ENCODE data around the gene P2RX6. TPM values are rescaled to one million over a fixed set of nuclear protein-coding genes. Genes with fewer than 3 reads are reported as not detected.

P2RX6 gene
- total and polyA plus RNA-seq, 2 experiments from 2014 or later, result 1.6 to 2.2 TPM

GRCh38 chr22:21042978-21043859 is 28.3 kb downstream of the P2RX6 start:
- no peak overlapping the region for H2AFZ ChIP-seq
- in situ Hi-C loops (cut with MboI), result no loop called here
- no peaks in the 10 kb centered on the region for H3K36me3 ChIP-seq (ENCODE audit: low read depth)

DNA sequence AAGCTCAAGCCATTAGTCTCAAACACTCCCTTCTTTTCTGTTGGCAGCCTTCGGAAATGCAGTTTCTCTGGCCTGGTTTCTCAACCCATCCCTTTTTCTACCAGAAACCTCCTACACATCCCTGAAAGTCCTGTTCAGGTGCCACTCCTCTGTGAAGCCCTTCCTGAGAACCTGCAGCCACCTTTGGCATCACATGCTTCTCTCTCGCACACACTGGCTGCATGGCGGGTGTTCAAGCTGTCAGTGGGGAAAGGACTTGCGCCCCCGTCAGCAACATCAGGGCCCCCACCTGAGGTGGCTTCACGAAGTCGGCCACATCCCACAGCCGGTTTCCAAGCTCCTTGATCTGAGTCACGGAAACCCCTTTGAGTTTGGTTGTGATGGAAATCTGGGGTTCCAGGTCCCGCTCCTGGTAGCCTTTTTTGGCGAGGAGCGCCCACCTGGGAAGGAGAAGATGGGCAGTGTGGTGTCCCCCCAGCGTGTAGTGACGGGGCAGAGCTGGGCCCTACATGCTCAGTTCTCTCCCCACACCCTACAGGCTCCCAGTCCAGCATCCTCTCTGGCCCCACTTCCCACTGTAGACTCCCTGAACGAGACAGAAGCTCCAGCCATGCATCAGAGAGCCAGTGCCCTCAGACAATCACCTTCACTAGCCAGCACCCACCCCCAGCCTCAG is 29.0 kb downstream of the P2RX6 start:
- Histone ChIP-seq H3K4me1 (ENCODE audit: insufficient read depth) (peaks cover 30% of the 10 kb centered on the region), H3K4me3 (no peak overlapping the region), H3K9me3 (ENCODE audit: low read depth) (no peaks in the 10 kb centered on the region), H3K4me2 (ENCODE audit: unreplicated experiment) (peak overlapping the region; percentile 93), H3K9ac (peak overlapping the region; percentile 81; the same call in 1 of the 2 replicates), H3K27me3 (replicated peaks; ENCODE audit: insufficient read depth) (no peaks in the 10 kb centered on the region), H3F3A (ENCODE audit: insufficient read depth) (peaks cover 9% of the 10 kb centered on the region; the same call in 1 of the 2 replicates), H3K79me2 (ENCODE audit: insufficient read depth) (no peaks in the 10 kb centered on the region), H3K27ac (no peak overlapping the region), H3K36me3 (ENCODE audit: low read depth) (no peaks in the 10 kb centered on the region), H4K20me1 (ENCODE audit: insufficient read depth) (no peaks in the 10 kb centered on the region), H3K9me2 (ENCODE audit: insufficient read depth) (no peaks in the 10 kb centered on the region), H2AFZ (no peak overlapping the region)
- TF ChIP-seq EZH2phosphoT487 (IDR thresholded peaks at IDR 0.05; ENCODE audit: insufficient read depth, low read depth), result no peak
- no peak for TF ChIP-seq EZH2 (IDR thresholded peaks at IDR 0.05; ENCODE audit: insufficient read depth, poor library complexity, severe bottlenecking)
- in situ Hi-C loops (cut with MboI), result no loop called here
- DNase-seq, result no peak
- 85 to 88% methylated on average over 9 to 15 of the region's 15 CpGs for WGBS, 2 experiments (ENCODE audit: low coverage in 1 of 2, low lambda C conversion rate in 2 of 2, missing lambda C conversion rate in 2 of 2)

More at GRCh38 chr22:21042978-21043859, 28.3 kb downstream of the P2RX6 start:
- no peaks in the 10 kb centered on the region for H3K27me3 ChIP-seq (replicated peaks; ENCODE audit: insufficient read depth)
- H3F3A ChIP-seq (ENCODE audit: insufficient read depth), result peaks cover 14% of the 10 kb centered on the region
- no peaks in the 10 kb centered on the region for H4K20me1 ChIP-seq (ENCODE audit: insufficient read depth)
- no peak overlapping the region for H3K4me2 ChIP-seq (ENCODE audit: unreplicated experiment)
- H3K27ac ChIP-seq, result no peak overlapping the region
- H3K4me1 ChIP-seq (ENCODE audit: insufficient read depth), result peaks cover 35% of the 10 kb centered on the region
- no peak overlapping the region for H3K9ac ChIP-seq
- DNase-seq, result peak; percentile 42
- TF ChIP-seq EZH2 (IDR thresholded peaks at IDR 0.05; ENCODE audit: insufficient read depth, poor library complexity, severe bottlenecking) (no peak), EZH2phosphoT487 (IDR thresholded peaks at IDR 0.05; ENCODE audit: insufficient read depth, low read depth) (no peak)
- 84 to 95% methylated on average over 6 of the region's 6 CpGs for WGBS, 2 experiments (ENCODE audit: low coverage in 1 of 2, low lambda C conversion rate in 2 of 2, missing lambda C conversion rate in 2 of 2)
- no peaks in the 10 kb centered on the region for H3K9me3 ChIP-seq (ENCODE audit: low read depth)
- H3K79me2 ChIP-seq (ENCODE audit: insufficient read depth), result no peaks in the 10 kb centered on the region
- H3K4me3 ChIP-seq, result no peak overlapping the region
- no peaks in the 10 kb centered on the region for H3K9me2 ChIP-seq (ENCODE audit: insufficient read depth)

GRCh38 chr22:21044931-21045584 is 30.1 kb downstream of the P2RX6 start:
- Histone ChIP-seq H3F3A (ENCODE audit: insufficient read depth) (peaks cover 9% of the 10 kb centered on the region; the same call in 1 of the 2 replicates), H3K27ac (peak overlapping the region; percentile 88), H3K27me3 (replicated peaks; ENCODE audit: insufficient read depth) (no peaks in the 10 kb centered on the region), H3K36me3 (ENCODE audit: low read depth) (no peaks in the 10 kb centered on the region), H3K9me2 (ENCODE audit: insufficient read depth) (no peaks in the 10 kb centered on the region), H2AFZ (peak overlapping the region; percentile 91), H4K20me1 (ENCODE audit: insufficient read depth) (no peaks in the 10 kb centered on the region), H3K9me3 (ENCODE audit: low read depth) (no peaks in the 10 kb centered on the region), H3K9ac (peak overlapping the region; percentile 81), H3K4me2 (ENCODE audit: unreplicated experiment) (peak overlapping the region; percentile 93), H3K4me3 (peak overlapping the region; percentile 72), H3K79me2 (ENCODE audit: insufficient read depth) (no peaks in the 10 kb centered on the region), H3K4me1 (ENCODE audit: insufficient read depth) (peaks cover 30% of the 10 kb centered on the region)
- peak; percentile 86 for DNase-seq
- TF ChIP-seq EZH2 (IDR thresholded peaks at IDR 0.05; ENCODE audit: insufficient read depth, poor library complexity, severe bottlenecking) (no peak), EZH2phosphoT487 (IDR thresholded peaks at IDR 0.05; ENCODE audit: insufficient read depth, low read depth) (no peak)
- 1 to 3% methylated on average over 15 of the region's 15 CpGs for WGBS, 2 experiments (ENCODE audit: low coverage in 1 of 2, low lambda C conversion rate in 2 of 2, missing lambda C conversion rate in 2 of 2)
- in situ Hi-C loops (cut with MboI), result no loop called here
